GM23248 (cell line): ENCODE data around the gene HSD11B2. TPM values are rescaled to one million over a fixed set of nuclear protein-coding genes. Genes with fewer than 3 reads are reported as not detected.

Experiments used
- DNase-seq: peaks from one replicate; pipeline ENCODE4 v3.0.0-alpha.2; 2015
- H2AFZ ChIP-seq: fragments of 200-600 bp; sonication (generic); 2 replicates; pipeline ENCODE4 v1.6.1; 2016; ENCODE audit warnings: antibody characterized with exemption
- H3F3A ChIP-seq: fragments of 200-600 bp; sonication (generic); 2 replicates; pipeline ENCODE4 v1.6.1; 2016; ENCODE audit warnings: mild to moderate bottlenecking, antibody characterized with exemption, mixed run types; ENCODE audit not compliant: insufficient read depth
- H3K27ac ChIP-seq: fragments of 200-600 bp; sonication (generic); 2 replicates; pipeline ENCODE4 v1.5.1; 2016; ENCODE audit warnings: mild to moderate bottlenecking
- H3K27me3 ChIP-seq: fragments of 200-600 bp; sonication (generic); replicated peaks from 2 replicates; pipeline ENCODE4 v1.6.1; 2016; ENCODE audit warnings: mild to moderate bottlenecking; ENCODE audit not compliant: insufficient read depth
- H3K36me3 ChIP-seq: fragments of 200-600 bp; sonication (generic); 2 replicates; pipeline ENCODE4 v1.6.1; 2016; ENCODE audit warnings: low read depth, mild to moderate bottlenecking
- H3K4me1 ChIP-seq: fragments of 200-600 bp; sonication (generic); 2 replicates; pipeline ENCODE4 v1.6.1; 2016; ENCODE audit warnings: mild to moderate bottlenecking; ENCODE audit not compliant: insufficient read depth
- H3K4me2 ChIP-seq: fragments of 200-600 bp; sonication (generic); one replicate; pipeline ENCODE4 v1.6.1; 2016; ENCODE audit warnings: mild to moderate bottlenecking; ENCODE audit not compliant: unreplicated experiment
- H3K4me3 ChIP-seq: fragments of 200-600 bp; sonication (generic); 2 replicates; pipeline ENCODE4 v1.5.1; 2016; ENCODE audit warnings: mild to moderate bottlenecking
- H3K79me2 ChIP-seq: fragments of 200-600 bp; sonication (generic); 2 replicates; pipeline ENCODE4 v1.6.1; 2016; ENCODE audit warnings: mild to moderate bottlenecking; ENCODE audit not compliant: insufficient read depth
- H3K9ac ChIP-seq: fragments of 200-600 bp; sonication (generic); 2 replicates; pipeline ENCODE4 v1.6.1; 2016; ENCODE audit warnings: mild to moderate bottlenecking
- H3K9me2 ChIP-seq: fragments of 200-600 bp; sonication (generic); 2 replicates; pipeline ENCODE4 v1.6.1; 2016; ENCODE audit warnings: mixed run types, mild to moderate bottlenecking, moderate library complexity; ENCODE audit not compliant: insufficient read depth
- H3K9me3 ChIP-seq: fragments of 200-600 bp; sonication (generic); one replicate; pipeline ENCODE4 v1.6.1; 2017; ENCODE audit warnings: low read depth
- H4K20me1 ChIP-seq: fragments of 200-600 bp; sonication (generic); 2 replicates; pipeline ENCODE4 v1.6.0; 2016; ENCODE audit not compliant: insufficient read depth
- EZH2 ChIP-seq: fragments of 200-600 bp; sonication (generic); IDR thresholded peaks from 2 replicates; pipeline ENCODE4 v1.6.1; 2018; ENCODE audit warnings: antibody characterized with exemption, mild to moderate bottlenecking; ENCODE audit not compliant: insufficient read depth, poor library complexity, severe bottlenecking
- EZH2phosphoT487 ChIP-seq: fragments of 200-600 bp; sonication (generic); IDR thresholded peaks from 2 replicates; pipeline ENCODE4 v1.6.1; 2018; ENCODE audit warnings: antibody characterized with exemption, moderate library complexity, mild to moderate bottlenecking, low read depth; ENCODE audit not compliant: insufficient read depth
- WGBS, 2 experiments: methylation state at CpG; one replicate each; pipeline ENCODE4 v1.1.6; 2015 to 2017; ENCODE audit warnings: low lambda C conversion rate in 2 of 2, low coverage in 1 of 2; ENCODE audit errors: missing lambda C conversion rate in 2 of 2; 5-methylcytosine and 5-hydroxymethylcytosine counted together
- in situ Hi-C: fragments of 300-500 bp; cut with MboI; formaldehyde crosslinking; loops from 2 replicates; pipeline ENCODE4 v1.15.0; 2020
- polyA plus RNA-seq: library from polyadenylated mRNA; unstranded; fragments of >200 nt; fragmentation: Nextera tagmentation; extraction: Ambion mirVana; gene quantifications from 2 replicates; pipeline ENCODE4 v1.2.1, GENCODE V29; 2016
- total RNA-seq: library from RNA; depleted of rRNA; stranded (reverse); fragments of >200 nt; shearing (Covaris generic); gene quantifications from 2 replicates; pipeline ENCODE4 v1.2.3, GENCODE V29; 2014; rRNA removed

Gene HSD11B2
- not detected in 2 replicates for total RNA-seq
- 0.19 and 0.36 TPM in 2 replicates for polyA plus RNA-seq

- H3F3A ChIP-seq = no peaks in the 10 kb centered on the region
- H4K20me1 ChIP-seq = no peaks in the 10 kb centered on the region
- TF ChIP-seq EZH2phosphoT487 = no peak
- no peak for TF ChIP-seq EZH2
- H2AFZ ChIP-seq = peak within 1 kb of the TSS; percentile 67; the same call in 1 of the 2 replicates
- H3K9me3 ChIP-seq = no peaks in the 10 kb centered on the region
- no peaks in the 10 kb centered on the region for H3K9me2 ChIP-seq
- peak within 1 kb of the TSS; percentile 62 for H3K4me3 ChIP-seq
- no peaks in the 10 kb centered on the region; the same call in 1 of the 2 replicates for H3K27me3 ChIP-seq
- peak; percentile 85 for DNase-seq
- in situ Hi-C loops = no loop called here
- no peak within 1 kb of the TSS for H3K27ac ChIP-seq
- peak within 1 kb of the TSS; percentile 32 for H3K4me2 ChIP-seq
- no peaks in the 10 kb centered on the region for H3K4me1 ChIP-seq
- no peaks in the 10 kb centered on the region for H3K36me3 ChIP-seq
- H3K79me2 ChIP-seq = no peaks in the 10 kb centered on the region
- 4% methylated on average over 39 to 82 of the region's 87 CpGs for WGBS, 2 experiments
- H3K9ac ChIP-seq = no peak within 1 kb of the TSS
These were observed at the start of gene HSD11B2 for GRCh38 chr16:67430977-67431774. Gene HSD11B2, plus strand, starts transcription at chr16:67431121. Its CDS starts 128 bp downstream, at chr16:67431249.

- Histone ChIP-seq H3K79me2 (no peaks in the 10 kb centered on the region), H3K4me2 (no peak overlapping the region), H3F3A (no peaks in the 10 kb centered on the region), H4K20me1 (no peaks in the 10 kb centered on the region), H2AFZ (no peak overlapping the region), H3K27me3 (no peaks in the 10 kb centered on the region), H3K9me2 (no peaks in the 10 kb centered on the region), H3K9me3 (no peaks in the 10 kb centered on the region), H3K9ac (no peak overlapping the region), H3K27ac (no peak overlapping the region), H3K36me3 (no peaks in the 10 kb centered on the region), H3K4me3 (no peak overlapping the region), H3K4me1 (0 out of 2 replicates have a peak, but pooled peaks cover 7% of the 10 kb centered on the region)
- DNase-seq = no peak
- no peak for TF ChIP-seq EZH2
- TF ChIP-seq EZH2phosphoT487 = no peak
- 66 to 67% methylated on average over 3 of the region's 3 CpGs for WGBS, 2 experiments
- in situ Hi-C loops = no loop called here
These were observed 47.6 kb upstream of the HSD11B2 start for GRCh38 chr16:67383284-67383683.

- no peaks in the 10 kb centered on the region for H3K9me3 ChIP-seq
- in situ Hi-C loops = no loop called here
- H3K4me2 ChIP-seq = no peak overlapping the region
These were observed 46.0 kb upstream of the HSD11B2 start for GRCh38 chr16:67384778-67385510.

DNA sequence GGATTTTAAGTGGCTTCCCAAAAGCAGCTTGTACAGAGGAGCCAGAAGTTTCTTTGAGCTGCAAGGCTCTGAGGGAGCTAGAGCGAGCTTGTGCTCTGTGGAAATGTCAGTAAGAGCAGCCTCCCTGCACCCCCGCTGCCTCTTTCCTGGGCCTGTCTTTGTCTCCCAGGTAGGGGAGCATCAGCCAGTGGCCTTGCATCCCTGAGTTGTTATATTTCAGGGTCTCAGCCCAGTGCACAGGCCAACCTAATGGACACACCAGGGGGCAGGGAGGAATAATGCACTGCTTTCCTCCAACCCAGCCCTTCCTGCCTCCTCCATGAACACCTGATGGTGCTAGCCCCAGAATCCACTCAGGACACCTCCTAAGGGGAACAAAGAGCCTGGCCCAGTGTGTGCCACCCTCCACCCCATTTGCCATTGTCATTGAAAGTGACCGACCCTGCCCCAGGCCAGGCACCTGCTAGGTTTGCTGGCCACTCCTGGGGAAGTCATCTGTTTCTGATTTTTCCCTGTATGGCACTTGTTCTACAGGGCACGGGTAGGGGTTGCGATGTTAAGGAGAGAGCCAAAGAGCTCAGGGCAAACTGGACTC, 44.0 kb upstream of the HSD11B2 start:
- no peaks in the 10 kb centered on the region for H3K79me2 ChIP-seq
- TF ChIP-seq EZH2phosphoT487 (no peak), EZH2 (no peak)
- no peak overlapping the region for H3K9ac ChIP-seq
- H3K9me2 ChIP-seq = no peaks in the 10 kb centered on the region
- DNase-seq = no peak
- H3K27me3 ChIP-seq = no peaks in the 10 kb centered on the region
- WGBS, 2 experiments = 77 to 83% methylated on average over 5 of the region's 5 CpGs
- H3K9me3 ChIP-seq = no peaks in the 10 kb centered on the region
- H3K27ac ChIP-seq = no peak overlapping the region
- no peaks in the 10 kb centered on the region for H3F3A ChIP-seq
- no peak overlapping the region for H3K4me3 ChIP-seq
- in situ Hi-C loops = no loop called here
- no peak overlapping the region for H2AFZ ChIP-seq
- H3K4me1 ChIP-seq = 0 out of 2 replicates have a peak, but pooled peaks cover 7% of the 10 kb centered on the region
- no peaks in the 10 kb centered on the region for H3K36me3 ChIP-seq
- no peak overlapping the region for H3K4me2 ChIP-seq
- H4K20me1 ChIP-seq = no peaks in the 10 kb centered on the region

More at GRCh38 chr16:67384778-67385510, 46.0 kb upstream of the HSD11B2 start:
- H3K27ac ChIP-seq = no peak overlapping the region
- H3K4me3 ChIP-seq = no peak overlapping the region
- H3K9me2 ChIP-seq = no peaks in the 10 kb centered on the region
- H2AFZ ChIP-seq = no peak overlapping the region
- DNase-seq = peak; percentile 45
- H3K36me3 ChIP-seq = no peaks in the 10 kb centered on the region
- WGBS, 2 experiments = 84 to 89% methylated on average over 8 of the region's 8 CpGs
- no peaks in the 10 kb centered on the region for H3K79me2 ChIP-seq
- H3K9ac ChIP-seq = no peak overlapping the region
- no peak for TF ChIP-seq EZH2
- no peak for TF ChIP-seq EZH2phosphoT487
- no peaks in the 10 kb centered on the region for H3K27me3 ChIP-seq
- H3F3A ChIP-seq = no peaks in the 10 kb centered on the region
- 0 out of 2 replicates have a peak, but pooled peaks cover 7% of the 10 kb centered on the region for H3K4me1 ChIP-seq
- no peaks in the 10 kb centered on the region for H4K20me1 ChIP-seq
